WTC11 (cell line): ENCODE measurements around the gene RARRES2. TPM values are rescaled to one million over a fixed set of nuclear protein-coding genes. Genes with fewer than 3 reads are reported as not detected.
A peak's percentile ranks its signal among the peaks of the same experiment; 100 is the strongest.

Source experiments
- ATAC-seq: fragments of 200-7000 bp; cut with Tn5 transposase; 2 replicates; pipeline ENCODE4 v1.10.0; 2021; ENCODE audit warnings: mild to moderate bottlenecking, moderate library complexity
- CTCF ChIA-PET: fragments of 300-600 bp; sonication (Branson Sonifier 250); formaldehyde crosslinking; loops from one replicate; lab custom pipeline; 2021; ENCODE audit warnings: antibody characterized with exemption; lab: Charles Lee
- POLR2A ChIA-PET: fragments of 350-600 bp; sonication (Branson Sonifier 250); formaldehyde crosslinking; loops from one replicate; lab custom pipeline; 2021; ENCODE audit warnings: antibody characterized with exemption; lab: Charles Lee
- DNase-seq: peaks from one replicate; pipeline ENCODE4 v3.0.0; 2021; ENCODE audit warnings: low spot score
- H3K27ac Mint-ChIP-seq: 2 replicates; pipeline ENCODE4 v1.8.0; 2021; ENCODE audit warnings: mixed read lengths
- H3K27me3 Mint-ChIP-seq: 2 replicates; pipeline ENCODE4 v1.8.0; 2021; ENCODE audit warnings: low read depth, mild to moderate bottlenecking, moderate library complexity, mixed read lengths
- H3K36me3 Mint-ChIP-seq: 2 replicates; pipeline ENCODE4 v1.8.0; 2021; ENCODE audit warnings: mixed read lengths
- H3K4me1 Mint-ChIP-seq: 2 replicates; pipeline ENCODE4 v1.8.0; 2022; ENCODE audit warnings: mixed read lengths
- H3K4me3 Mint-ChIP-seq: 2 replicates; pipeline ENCODE4 v1.8.0; 2021; ENCODE audit warnings: mild to moderate bottlenecking, moderate library complexity, mixed read lengths
- H3K9me3 Mint-ChIP-seq: 2 replicates; pipeline ENCODE4 v1.8.0; 2021; ENCODE audit warnings: mixed read lengths
- CREB1 ChIP-seq: sonication (generic); formaldehyde crosslinking; IDR thresholded peaks from 2 replicates; pipeline ENCODE4 v1.8.0; 2023; ENCODE audit warnings: mild to moderate bottlenecking, missing genetic modification reagents
- CTCF ChIP-seq: fragments of 200-600 bp; IDR thresholded peaks from 2 replicates; pipeline ENCODE4 v1.8.0; 2022; ENCODE audit warnings: antibody characterized with exemption
- E2F1 ChIP-seq: sonication (generic); formaldehyde crosslinking; IDR thresholded peaks from 2 replicates; pipeline ENCODE4 v1.8.0; 2022; ENCODE audit warnings: mild to moderate bottlenecking, missing genetic modification reagents
- ETV6 ChIP-seq: sonication (generic); formaldehyde crosslinking; IDR thresholded peaks from 2 replicates; pipeline ENCODE4 v1.8.1; 2022; ENCODE audit warnings: mild to moderate bottlenecking, missing genetic modification reagents
- FOXK1 ChIP-seq: sonication (generic); formaldehyde crosslinking; IDR thresholded peaks from 2 replicates; pipeline ENCODE4 v1.8.0; 2022; ENCODE audit warnings: mild to moderate bottlenecking, moderate library complexity, missing genetic modification reagents
- FOXP1 ChIP-seq: sonication (generic); formaldehyde crosslinking; IDR thresholded peaks from 2 replicates; pipeline ENCODE4 v1.8.0; 2022; ENCODE audit warnings: missing genetic modification reagents, mild to moderate bottlenecking, moderate library complexity, borderline replicate concordance
- GABPB1 ChIP-seq: sonication (generic); formaldehyde crosslinking; IDR thresholded peaks from 2 replicates; pipeline ENCODE4 v1.8.1; 2023; ENCODE audit warnings: mild to moderate bottlenecking, missing genetic modification reagents
- NR2C2 ChIP-seq: sonication (generic); formaldehyde crosslinking; IDR thresholded peaks from 2 replicates; pipeline ENCODE4 v1.8.0; 2022; ENCODE audit warnings: mild to moderate bottlenecking, missing genetic modification reagents
- RORB ChIP-seq: fragments of 250-450 bp; sonication (Bioruptor Pico); IDR thresholded peaks from 2 replicates; pipeline ENCODE4 v1.9.0; 2021; ENCODE audit warnings: mild to moderate bottlenecking
- TP53 ChIP-seq: sonication (generic); formaldehyde crosslinking; IDR thresholded peaks from 2 replicates; pipeline ENCODE4 v1.8.1; 2023; ENCODE audit warnings: mild to moderate bottlenecking, missing genetic modification reagents
- ZMAT4 ChIP-seq: fragments of 250-450 bp; sonication (Bioruptor Pico); IDR thresholded peaks from 2 replicates; pipeline ENCODE4 v1.9.0; 2021; ENCODE audit warnings: mild to moderate bottlenecking
- ZNF317 ChIP-seq: sonication (generic); formaldehyde crosslinking; IDR thresholded peaks from 2 replicates; pipeline ENCODE4 v1.8.1; 2023; ENCODE audit warnings: low read depth, mild to moderate bottlenecking, moderate library complexity, missing genetic modification reagents, borderline replicate concordance
- ZSCAN18 ChIP-seq: fragments of 250-450 bp; sonication (Bioruptor Pico); IDR thresholded peaks from 2 replicates; pipeline ENCODE4 v2.1.2; 2022; ENCODE audit warnings: mild to moderate bottlenecking, moderate library complexity
- total RNA-seq: library from RNA; stranded (reverse); gene quantifications from 3 replicates; pipeline ENCODE4 v1.2.3, GENCODE V29; 2021
- TF ChIP-seq, protein P1 (sequence below): sonication (generic); formaldehyde crosslinking; IDR thresholded peaks from 2 replicates; pipeline ENCODE4 v1.8.0; 2022; ENCODE audit warnings: mild to moderate bottlenecking, missing genetic modification reagents
- TF ChIP-seq, protein P2 (sequence below): sonication (generic); formaldehyde crosslinking; conservative IDR thresholded peaks from 2 replicates; pipeline ENCODE4 v1.8.1; 2022; ENCODE audit warnings: mild to moderate bottlenecking, missing genetic modification reagents
- TF ChIP-seq, protein P3 (sequence below): sonication (generic); formaldehyde crosslinking; IDR thresholded peaks from 2 replicates; pipeline ENCODE4 v1.8.0; 2022; ENCODE audit warnings: missing genetic modification reagents

Gene RARRES2
- total RNA-seq, 1 experiment from 2014 or later = 230 TPM

- ATAC-seq (no peak), DNase-seq (peak; percentile 8)
- H3K9me3 Mint-ChIP-seq = no peaks in the 10 kb centered on the region
- H3K36me3 Mint-ChIP-seq = peaks cover 25% of the 10 kb centered on the region
- H3K27me3 Mint-ChIP-seq = no peaks in the 10 kb centered on the region
- POLR2A ChIA-PET = interaction anchor here (0.6 to 3.1 kb wide), 2 partner anchors 19 to 30 kb away, joined by 5 to 50 read pairs; a partner anchor contains a TSS
- peak overlapping the region; percentile 91 for H3K27ac Mint-ChIP-seq
- peaks cover 72% of the 10 kb centered on the region for H3K4me1 Mint-ChIP-seq
- CTCF ChIA-PET = interaction anchor here (0.7 to 5.1 kb wide), 4 partner anchors 17 to 49 kb away, joined by 3 to 33 read pairs (median 3); no protein-coding TSS in a partner anchor
- peak overlapping the region; percentile 18; the same call in 1 of the 2 replicates for H3K4me3 Mint-ChIP-seq
- TF ChIP-seq TP53 (CRISPR knock-in tag) = no peak
- TF ChIP-seq NR2C2 (CRISPR knock-in tag) = no peak
- TF ChIP-seq, all 79 proteins: peak for 0
These were observed 43.9 kb upstream of the RARRES2 start for GRCh38 chr7:150385302-150385723.

DNA sequence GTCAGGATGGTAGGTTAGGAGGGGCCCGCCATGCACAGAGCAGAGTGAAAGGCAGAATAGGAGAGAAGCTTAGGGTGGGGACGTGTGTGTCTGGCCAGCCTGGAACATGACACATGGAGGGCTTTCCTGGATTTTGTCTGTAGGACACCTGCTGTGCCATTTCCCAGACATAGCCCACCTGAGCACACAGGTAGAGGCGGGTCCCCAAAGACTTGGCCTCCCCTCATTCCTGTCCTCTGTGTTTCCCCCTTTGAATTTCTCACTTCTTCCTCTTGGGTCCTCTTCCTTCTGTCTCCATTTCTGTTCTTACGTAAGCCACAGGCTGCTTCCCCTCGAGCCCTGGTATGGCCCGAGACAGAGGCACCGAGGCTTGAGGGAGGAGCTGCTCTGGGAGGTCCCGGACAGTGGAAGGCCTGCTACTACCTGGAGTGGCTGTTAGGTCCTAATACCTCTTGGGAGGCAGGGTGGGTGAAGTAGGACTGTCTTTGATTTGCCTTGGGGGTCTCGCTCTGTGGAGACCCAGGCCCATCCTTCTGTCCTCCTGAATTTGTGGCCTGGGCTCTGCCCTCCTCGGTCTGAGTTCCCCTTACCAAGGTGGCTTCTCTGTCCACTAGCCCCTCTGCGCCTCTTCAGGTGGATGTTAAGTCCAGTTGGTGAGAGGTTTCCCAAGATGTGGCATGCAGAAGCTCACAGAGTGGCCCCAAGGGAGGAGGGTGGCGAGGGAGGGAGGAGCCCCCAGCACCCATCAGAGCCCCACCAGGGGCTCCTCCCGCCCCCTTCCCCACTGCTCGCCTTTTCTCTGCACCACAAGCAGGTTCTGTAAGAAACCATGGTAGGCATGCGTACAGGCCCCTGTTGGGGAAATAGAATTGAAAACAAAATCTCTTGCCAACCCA lies 43.2 kb upstream of the RARRES2 start:
- H3K27me3 Mint-ChIP-seq = no peaks in the 10 kb centered on the region
- POLR2A ChIA-PET = interaction anchor here (0.7 to 3.1 kb wide), 10 partner anchors 9 to 47 kb away, joined by 3 to 50 read pairs (median 5); partner anchors contain the start of gene REPIN1
- TF ChIP-seq CREB1 (CRISPR knock-in tag) (no peak), ETV6 (CRISPR knock-in tag) (0 out of 2 replicates have a peak, but pooled peaks have one; percentile 17)
- ATAC-seq (no peak), DNase-seq (peak; percentile 11)
- peak overlapping the region; percentile 45 for H3K4me3 Mint-ChIP-seq
- peak overlapping the region; percentile 97 for H3K27ac Mint-ChIP-seq
- peaks cover 79% of the 10 kb centered on the region for H3K4me1 Mint-ChIP-seq
- H3K36me3 Mint-ChIP-seq = peaks cover 20% of the 10 kb centered on the region
- no peaks in the 10 kb centered on the region for H3K9me3 Mint-ChIP-seq
- CTCF ChIA-PET = interaction anchor here (0.7 to 5.1 kb wide), 14 partner anchors 10 to 64 kb away, joined by 3 to 33 read pairs (median 4); a partner anchor contains a TSS

GRCh38 chr7:150383710-150384397 lies 42.4 kb upstream of the RARRES2 start:
- Mint-ChIP-seq H3K9me3 (no peaks in the 10 kb centered on the region), H3K27ac (peak overlapping the region; percentile 97), H3K36me3 (peaks cover 18% of the 10 kb centered on the region), H3K4me1 (peaks cover 80% of the 10 kb centered on the region), H3K4me3 (peak overlapping the region; percentile 45), H3K27me3 (no peaks in the 10 kb centered on the region)
- peak; percentile 96 for DNase-seq
- ATAC-seq = peak; percentile 74
- POLR2A ChIA-PET = interaction anchor here (0.7 to 3.1 kb wide), 14 partner anchors 10 to 54 kb away, joined by 3 to 50 read pairs (median 4); partner anchors contain the start of gene REPIN1
- CTCF ChIA-PET = interaction anchor here (0.6 to 5.1 kb wide), 19 partner anchors 10 to 65 kb away, joined by 3 to 33 read pairs (median 4); partner anchors contain the start of gene REPIN1
- TF ChIP-seq E2F1 (CRISPR knock-in tag) (no peak), GABPB1 (CRISPR knock-in tag) (peak; percentile 52; the same call in 1 of the 2 replicates), RORB (CRISPR knock-in tag) (no peak), FOXP1 (CRISPR knock-in tag) (peak; percentile 75; the same call in 1 of the 2 replicates), ZSCAN18 (CRISPR knock-in tag) (no peak), ZMAT4 (CRISPR knock-in tag) (no peak), FOXK1 (CRISPR knock-in tag) (peak; percentile 85), ZNF317 (CRISPR knock-in tag) (no peak), CTCF (no peak)
- TF ChIP-seq, protein P1, sequence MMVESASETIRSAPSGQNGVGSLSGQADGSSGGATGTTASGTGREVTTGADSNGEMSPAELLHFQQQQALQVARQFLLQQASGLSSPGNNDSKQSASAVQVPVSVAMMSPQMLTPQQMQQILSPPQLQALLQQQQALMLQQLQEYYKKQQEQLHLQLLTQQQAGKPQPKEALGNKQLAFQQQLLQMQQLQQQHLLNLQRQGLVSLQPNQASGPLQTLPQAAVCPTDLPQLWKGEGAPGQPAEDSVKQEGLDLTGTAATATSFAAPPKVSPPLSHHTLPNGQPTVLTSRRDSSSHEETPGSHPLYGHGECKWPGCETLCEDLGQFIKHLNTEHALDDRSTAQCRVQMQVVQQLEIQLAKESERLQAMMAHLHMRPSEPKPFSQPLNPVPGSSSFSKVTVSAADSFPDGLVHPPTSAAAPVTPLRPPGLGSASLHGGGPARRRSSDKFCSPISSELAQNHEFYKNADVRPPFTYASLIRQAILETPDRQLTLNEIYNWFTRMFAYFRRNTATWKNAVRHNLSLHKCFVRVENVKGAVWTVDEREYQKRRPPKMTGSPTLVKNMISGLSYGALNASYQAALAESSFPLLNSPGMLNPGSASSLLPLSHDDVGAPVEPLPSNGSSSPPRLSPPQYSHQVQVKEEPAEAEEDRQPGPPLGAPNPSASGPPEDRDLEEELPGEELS (CRISPR knock-in tag) = peak; percentile 68; the same call in 1 of the 2 replicates
- TF ChIP-seq, protein P2, sequence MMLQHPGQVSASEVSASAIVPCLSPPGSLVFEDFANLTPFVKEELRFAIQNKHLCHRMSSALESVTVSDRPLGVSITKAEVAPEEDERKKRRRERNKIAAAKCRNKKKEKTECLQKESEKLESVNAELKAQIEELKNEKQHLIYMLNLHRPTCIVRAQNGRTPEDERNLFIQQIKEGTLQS = no peak
- TF ChIP-seq, protein P3, sequence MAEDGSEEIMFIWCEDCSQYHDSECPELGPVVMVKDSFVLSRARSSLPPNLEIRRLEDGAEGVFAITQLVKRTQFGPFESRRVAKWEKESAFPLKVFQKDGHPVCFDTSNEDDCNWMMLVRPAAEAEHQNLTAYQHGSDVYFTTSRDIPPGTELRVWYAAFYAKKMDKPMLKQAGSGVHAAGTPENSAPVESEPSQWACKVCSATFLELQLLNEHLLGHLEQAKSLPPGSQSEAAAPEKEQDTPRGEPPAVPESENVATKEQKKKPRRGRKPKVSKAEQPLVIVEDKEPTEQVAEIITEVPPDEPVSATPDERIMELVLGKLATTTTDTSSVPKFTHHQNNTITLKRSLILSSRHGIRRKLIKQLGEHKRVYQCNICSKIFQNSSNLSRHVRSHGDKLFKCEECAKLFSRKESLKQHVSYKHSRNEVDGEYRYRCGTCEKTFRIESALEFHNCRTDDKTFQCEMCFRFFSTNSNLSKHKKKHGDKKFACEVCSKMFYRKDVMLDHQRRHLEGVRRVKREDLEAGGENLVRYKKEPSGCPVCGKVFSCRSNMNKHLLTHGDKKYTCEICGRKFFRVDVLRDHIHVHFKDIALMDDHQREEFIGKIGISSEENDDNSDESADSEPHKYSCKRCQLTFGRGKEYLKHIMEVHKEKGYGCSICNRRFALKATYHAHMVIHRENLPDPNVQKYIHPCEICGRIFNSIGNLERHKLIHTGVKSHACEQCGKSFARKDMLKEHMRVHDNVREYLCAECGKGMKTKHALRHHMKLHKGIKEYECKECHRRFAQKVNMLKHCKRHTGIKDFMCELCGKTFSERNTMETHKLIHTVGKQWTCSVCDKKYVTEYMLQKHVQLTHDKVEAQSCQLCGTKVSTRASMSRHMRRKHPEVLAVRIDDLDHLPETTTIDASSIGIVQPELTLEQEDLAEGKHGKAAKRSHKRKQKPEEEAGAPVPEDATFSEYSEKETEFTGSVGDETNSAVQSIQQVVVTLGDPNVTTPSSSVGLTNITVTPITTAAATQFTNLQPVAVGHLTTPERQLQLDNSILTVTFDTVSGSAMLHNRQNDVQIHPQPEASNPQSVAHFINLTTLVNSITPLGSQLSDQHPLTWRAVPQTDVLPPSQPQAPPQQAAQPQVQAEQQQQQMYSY = no peak
